ENCODE results near the gene ZNF296. TPM values are rescaled to one million over a fixed set of nuclear protein-coding genes. Genes with fewer than 3 reads are reported as not detected.

Gene ZNF296
- total RNA-seq, 1 donor from 2014 or later, result 3.0 TPM

- DNase-seq (ENCODE audit: low read depth), result no peak
- H4K20me1 ChIP-seq (ENCODE audit: insufficient read depth, low read length), result peaks cover 95% of the 10 kb centered on the region
- no peaks in the 10 kb centered on the region for H3K27me3 Mint-ChIP-seq (ENCODE audit: low read depth, unreplicated experiment)
- H3K4me1 ChIP-seq (ENCODE audit: insufficient read depth, low read length), result peaks cover 26% of the 10 kb centered on the region
- peaks cover 2% of the 10 kb centered on the region for H3K9me3 Mint-ChIP-seq (ENCODE audit: unreplicated experiment)
- H3K36me3 Mint-ChIP-seq (ENCODE audit: low read depth, unreplicated experiment), result peaks cover 7% of the 10 kb centered on the region
- peak overlapping the region; percentile 60 for H3K27ac Mint-ChIP-seq (ENCODE audit: unreplicated experiment)
- no peak overlapping the region for H2AFZ ChIP-seq (ENCODE audit: low read depth, low read length)
- H3K4me2 ChIP-seq (ENCODE audit: low read length), result no peak overlapping the region
- H3K9ac ChIP-seq (ENCODE audit: low read length), result no peak overlapping the region
- H3K36me3 ChIP-seq (ENCODE audit: insufficient read depth, low read length), result no peaks in the 10 kb centered on the region
- H3K27me3 ChIP-seq (ENCODE audit: insufficient read depth, low read length), result no peaks in the 10 kb centered on the region
- no peak overlapping the region for H3K4me3 Mint-ChIP-seq (ENCODE audit: unreplicated experiment)
- H3K79me2 ChIP-seq (ENCODE audit: insufficient read depth, low read length), result peaks cover 95% of the 10 kb centered on the region
- no peak overlapping the region for H3K4me3 ChIP-seq (ENCODE audit: insufficient read depth, low read depth, low read length)
- peaks cover 26% of the 10 kb centered on the region for H3K4me1 Mint-ChIP-seq (ENCODE audit: low read depth, unreplicated experiment)
- TF ChIP-seq, protein P1, sequence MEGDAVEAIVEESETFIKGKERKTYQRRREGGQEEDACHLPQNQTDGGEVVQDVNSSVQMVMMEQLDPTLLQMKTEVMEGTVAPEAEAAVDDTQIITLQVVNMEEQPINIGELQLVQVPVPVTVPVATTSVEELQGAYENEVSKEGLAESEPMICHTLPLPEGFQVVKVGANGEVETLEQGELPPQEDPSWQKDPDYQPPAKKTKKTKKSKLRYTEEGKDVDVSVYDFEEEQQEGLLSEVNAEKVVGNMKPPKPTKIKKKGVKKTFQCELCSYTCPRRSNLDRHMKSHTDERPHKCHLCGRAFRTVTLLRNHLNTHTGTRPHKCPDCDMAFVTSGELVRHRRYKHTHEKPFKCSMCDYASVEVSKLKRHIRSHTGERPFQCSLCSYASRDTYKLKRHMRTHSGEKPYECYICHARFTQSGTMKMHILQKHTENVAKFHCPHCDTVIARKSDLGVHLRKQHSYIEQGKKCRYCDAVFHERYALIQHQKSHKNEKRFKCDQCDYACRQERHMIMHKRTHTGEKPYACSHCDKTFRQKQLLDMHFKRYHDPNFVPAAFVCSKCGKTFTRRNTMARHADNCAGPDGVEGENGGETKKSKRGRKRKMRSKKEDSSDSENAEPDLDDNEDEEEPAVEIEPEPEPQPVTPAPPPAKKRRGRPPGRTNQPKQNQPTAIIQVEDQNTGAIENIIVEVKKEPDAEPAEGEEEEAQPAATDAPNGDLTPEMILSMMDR (IDR thresholded peaks at IDR 0.05; ENCODE audit: insufficient read depth, low read depth, low read length), result no peak
- TF ChIP-seq EZH2 (IDR thresholded peaks at IDR 0.05; ENCODE audit: insufficient read depth, low read length), result no peak
- H3K27ac ChIP-seq (ENCODE audit: low read depth, low read length), result no peak overlapping the region
- no peaks in the 10 kb centered on the region for H3K9me3 ChIP-seq (ENCODE audit: insufficient read depth, low read depth, low read length)
- no peak for FAIRE-seq
Observed at GRCh38 chr19:45104658-45105349, 28.5 kb upstream of the ZNF296 start.

DNA sequence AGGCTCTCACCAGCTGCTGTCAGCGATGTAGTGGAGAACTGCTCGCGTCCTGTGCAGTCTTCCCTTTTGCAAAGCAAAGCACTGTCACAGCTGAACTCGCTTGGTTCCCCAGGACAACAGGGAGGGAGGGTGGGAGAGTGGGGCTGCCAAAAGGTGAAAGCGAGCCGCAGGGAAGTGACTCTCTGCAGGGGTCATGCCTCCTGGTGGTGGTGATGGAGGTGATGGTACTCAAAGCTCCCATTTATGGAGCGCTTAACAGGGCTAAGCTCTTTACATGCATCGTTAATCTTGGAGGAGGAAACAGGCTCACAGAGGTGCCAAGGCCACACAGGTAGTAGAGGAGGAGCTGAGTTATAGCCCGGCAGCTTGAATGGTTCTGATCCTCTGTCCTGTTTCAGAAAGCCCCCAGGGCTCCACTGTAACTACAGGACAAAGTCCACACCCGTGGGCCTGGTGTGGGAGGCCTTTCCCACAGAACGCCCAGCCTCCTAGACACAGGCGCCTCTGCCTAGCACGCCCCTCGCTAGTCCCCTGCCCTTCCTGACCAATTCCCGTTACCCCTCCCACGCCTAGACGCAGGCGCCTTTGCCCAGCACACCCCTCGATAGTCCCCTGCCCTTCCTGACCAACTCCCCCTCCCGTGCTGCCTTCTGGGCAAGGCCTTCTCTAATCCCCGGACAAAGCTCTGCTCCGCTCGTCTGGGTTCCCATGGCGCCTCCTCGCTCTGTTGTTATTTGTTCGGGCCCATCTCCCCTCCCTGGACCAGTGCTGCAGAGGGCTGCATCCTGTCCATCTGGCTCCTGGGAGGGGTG, 27.4 kb upstream of the ZNF296 start:
- H4K20me1 ChIP-seq (ENCODE audit: insufficient read depth, low read length), result peaks cover 95% of the 10 kb centered on the region
- Mint-ChIP-seq H3K27me3 (ENCODE audit: low read depth, unreplicated experiment) (no peaks in the 10 kb centered on the region), H3K4me3 (ENCODE audit: unreplicated experiment) (no peak overlapping the region), H3K36me3 (ENCODE audit: low read depth, unreplicated experiment) (peaks cover 7% of the 10 kb centered on the region), H3K9me3 (ENCODE audit: unreplicated experiment) (no peaks in the 10 kb centered on the region), H3K27ac (ENCODE audit: unreplicated experiment) (no peak overlapping the region), H3K4me1 (ENCODE audit: low read depth, unreplicated experiment) (peaks cover 37% of the 10 kb centered on the region)
- no peaks in the 10 kb centered on the region for H3K36me3 ChIP-seq (ENCODE audit: insufficient read depth, low read length)
- FAIRE-seq, result no peak
- no peak overlapping the region for H2AFZ ChIP-seq (ENCODE audit: low read depth, low read length)
- H3K79me2 ChIP-seq (ENCODE audit: insufficient read depth, low read length), result peaks cover 95% of the 10 kb centered on the region
- no peaks in the 10 kb centered on the region for H3K27me3 ChIP-seq (ENCODE audit: insufficient read depth, low read length)
- TF ChIP-seq, protein P1 (IDR thresholded peaks at IDR 0.05; ENCODE audit: insufficient read depth, low read depth, low read length), result no peak
- TF ChIP-seq EZH2 (IDR thresholded peaks at IDR 0.05; ENCODE audit: insufficient read depth, low read length), result no peak
- no peak overlapping the region for H3K9ac ChIP-seq (ENCODE audit: low read length)
- no peak for DNase-seq (ENCODE audit: low read depth)
- peak overlapping the region; percentile 59 for H3K4me2 ChIP-seq (ENCODE audit: low read length)
- H3K27ac ChIP-seq (ENCODE audit: low read depth, low read length), result no peak overlapping the region
- H3K4me3 ChIP-seq (ENCODE audit: insufficient read depth, low read depth, low read length), result no peak overlapping the region
- H3K4me1 ChIP-seq (ENCODE audit: insufficient read depth, low read length), result peaks cover 37% of the 10 kb centered on the region
- no peaks in the 10 kb centered on the region for H3K9me3 ChIP-seq (ENCODE audit: insufficient read depth, low read depth, low read length)
